Loucy (cell line): ENCODE measurements around the gene PIR.

Experiments used
- CTCF ChIP-seq: fragments of 200-600 bp; sonication (generic); conservative IDR thresholded peaks from 2 replicates; pipeline ENCODE4 v1.5.1; 2014; ENCODE audit warnings: mild to moderate bottlenecking, antibody characterized with exemption, low read length
- EZH2phosphoT487 ChIP-seq: fragments of 200-600 bp; IDR thresholded peaks from 2 replicates; pipeline ENCODE4 v1.6.1; 2018; ENCODE audit warnings: antibody characterized with exemption, mild to moderate bottlenecking, moderate library complexity, borderline replicate concordance

- TF ChIP-seq CTCF (no peak), EZH2phosphoT487 (no peak)
Measured at GRCh38 chrX:15413101-15413500, 80.0 kb downstream of the PIR start.
